H9 (cell line): Measurements from ENCODE around the gene MC1R. TPM values are rescaled to one million over a fixed set of nuclear protein-coding genes. Genes with fewer than 3 reads are reported as not detected.
"Not testable (repeated sequence)": the region's sequence is repeated elsewhere in the genome, so short reads cannot be mapped to it uniquely, and the experiment has no call there.

Experiments used
- DNase-seq: peaks from one replicate; pipeline ENCODE4 v3.0.0-alpha.2; 2017
- H2AFZ ChIP-seq: one replicate; pipeline ENCODE4 v1.6.1; 2013; ENCODE audit warnings: mild to moderate bottlenecking, low read length, control low read depth, moderate library complexity
- H2AK5ac ChIP-seq: 2 replicates; pipeline ENCODE4 v1.6.1; 2013; ENCODE audit warnings: low read length, control low read depth, mixed read lengths; ENCODE audit not compliant: insufficient read length
- H2BK120ac ChIP-seq: one replicate; pipeline ENCODE4 v1.6.1; 2013; ENCODE audit warnings: low read depth, mild to moderate bottlenecking, low read length, control low read depth, inconsistent platforms; ENCODE audit not compliant: poor library complexity, severe bottlenecking
- H2BK12ac ChIP-seq: 2 replicates; pipeline ENCODE4 v1.6.1; 2013; ENCODE audit warnings: low read length, control low read depth, mixed read lengths, low read depth; ENCODE audit not compliant: insufficient read length
- H2BK15ac ChIP-seq: 2 replicates; pipeline ENCODE4 v1.6.1; 2013; ENCODE audit warnings: low read depth, low read length, control low read depth
- H2BK20ac ChIP-seq: one replicate; pipeline ENCODE4 v1.6.1; 2013; ENCODE audit warnings: low read depth, mild to moderate bottlenecking, low read length, control low read depth, inconsistent platforms; ENCODE audit not compliant: poor library complexity, severe bottlenecking
- H2BK5ac ChIP-seq: 2 replicates; pipeline ENCODE4 v1.6.1; 2013; ENCODE audit warnings: low read length, control low read depth, mixed read lengths; ENCODE audit not compliant: insufficient read length
- H3K14ac ChIP-seq: 2 replicates; pipeline ENCODE4 v1.6.1; 2013; ENCODE audit warnings: low read length, control low read depth; ENCODE audit not compliant: insufficient read depth
- H3K18ac ChIP-seq: 2 replicates; pipeline ENCODE4 v1.6.1; 2013; ENCODE audit warnings: low read depth, mild to moderate bottlenecking, mixed read lengths, low read length, control low read depth; ENCODE audit not compliant: insufficient read length
- H3K23ac ChIP-seq: 2 replicates; pipeline ENCODE4 v1.6.1; 2013; ENCODE audit warnings: low read length, control low read depth, mixed read lengths, low read depth; ENCODE audit not compliant: insufficient read length
- H3K23me2 ChIP-seq: 2 replicates; pipeline ENCODE4 v1.6.1; 2013; ENCODE audit warnings: low read depth, mild to moderate bottlenecking, mixed read lengths, low read length, control low read depth; ENCODE audit not compliant: insufficient read length, poor library complexity, severe bottlenecking
- H3K27ac ChIP-seq: 2 replicates; pipeline ENCODE4 v1.5.1; 2013; ENCODE audit warnings: low read length, control low read depth, mixed read lengths, low read depth; ENCODE audit not compliant: insufficient read length
- H3K27me3 ChIP-seq: 2 replicates; pipeline ENCODE4 v1.6.1; 2013; ENCODE audit warnings: low read length, control low read depth, inconsistent platforms; ENCODE audit not compliant: insufficient read depth
- H3K4ac ChIP-seq: 2 replicates; pipeline ENCODE4 v1.6.1; 2013; ENCODE audit warnings: low read depth, mild to moderate bottlenecking, control low read depth, inconsistent platforms, low read length, moderate library complexity
- H3K4me1 ChIP-seq: 2 replicates; pipeline ENCODE4 v1.6.1; 2013; ENCODE audit warnings: low read length, control low read depth, inconsistent platforms; ENCODE audit not compliant: insufficient read depth
- H3K4me2 ChIP-seq: 2 replicates; pipeline ENCODE4 v1.6.1; 2013; ENCODE audit warnings: low read length, control low read depth, mixed read lengths; ENCODE audit not compliant: insufficient read length, insufficient read depth
- H3K56ac ChIP-seq: 2 replicates; pipeline ENCODE4 v1.6.1; 2013; ENCODE audit warnings: low read depth, mild to moderate bottlenecking, mixed read lengths, low read length, control low read depth; ENCODE audit not compliant: insufficient read length
- H3K79me1 ChIP-seq: 2 replicates; pipeline ENCODE4 v1.6.1; 2013; ENCODE audit warnings: low read depth, mild to moderate bottlenecking, moderate library complexity, low read length, control low read depth, inconsistent platforms; ENCODE audit not compliant: insufficient read depth, poor library complexity, severe bottlenecking
- H3K79me2 ChIP-seq: 2 replicates; pipeline ENCODE4 v1.6.1; 2013; ENCODE audit warnings: low read length, control low read depth, inconsistent platforms; ENCODE audit not compliant: insufficient read depth
- H3K9ac ChIP-seq: 2 replicates; pipeline ENCODE4 v1.6.1; 2013; ENCODE audit warnings: low read length, control low read depth, mixed read lengths; ENCODE audit not compliant: insufficient read length; ENCODE audit errors: extremely low read depth
- H3K9me3 ChIP-seq: one replicate; pipeline ENCODE4 v1.6.1; 2013; ENCODE audit warnings: low read depth, low read length, inconsistent platforms; ENCODE audit not compliant: control insufficient read depth
- H3T11ph ChIP-seq: one replicate; pipeline ENCODE4 v1.6.1; 2013; ENCODE audit warnings: mild to moderate bottlenecking, low read length, control low read depth, inconsistent platforms
- H4K20me1 ChIP-seq: one replicate; pipeline ENCODE4 v1.6.1; 2013; ENCODE audit not compliant: control insufficient read depth, insufficient read length, insufficient read depth
- H4K5ac ChIP-seq: 2 replicates; pipeline ENCODE4 v1.6.1; 2013; ENCODE audit warnings: low read depth, mild to moderate bottlenecking, mixed read lengths, low read length, control low read depth; ENCODE audit not compliant: insufficient read length
- H4K8ac ChIP-seq: replicated peaks from 2 replicates; pipeline ENCODE4 v1.6.1; 2013; ENCODE audit warnings: low read length, control low read depth, mixed read lengths, low read depth; ENCODE audit not compliant: insufficient read length
- H4K91ac ChIP-seq: 2 replicates; pipeline ENCODE4 v1.6.1; 2013; ENCODE audit warnings: low read depth, mild to moderate bottlenecking, moderate library complexity, mixed read lengths, low read length, control low read depth; ENCODE audit not compliant: insufficient read length
- H3K27ac Mint-ChIP-seq, 3 experiments: 2 replicates in 2 of 3; 3 replicates in 1 of 3; pipeline ENCODE4 v1.8.0; 2020 to 2021; ENCODE audit warnings: mixed read lengths in 3 of 3, mild to moderate bottlenecking in 1 of 3, moderate library complexity in 1 of 3
- H3K27me3 Mint-ChIP-seq: 2 replicates; pipeline ENCODE4 v1.8.0; 2021; ENCODE audit warnings: low read depth, mild to moderate bottlenecking, moderate library complexity, mixed read lengths
- H3K36me3 Mint-ChIP-seq, 3 experiments: 2 replicates in 2 of 3; 3 replicates in 1 of 3; pipeline ENCODE4 v1.8.0; 2020 to 2021; ENCODE audit warnings: low read depth in 3 of 3, mixed read lengths in 3 of 3; ENCODE audit not compliant: insufficient read depth in 1 of 3
- H3K4me1 Mint-ChIP-seq, 2 experiments: 2 replicates each; pipeline ENCODE4 v1.8.0; 2020; ENCODE audit warnings: mixed read lengths in 2 of 2
- H3K4me3 Mint-ChIP-seq, 2 experiments: 2 replicates in 1 of 2; 3 replicates in 1 of 2; pipeline ENCODE4 v1.8.0; 2020 to 2021; ENCODE audit warnings: mild to moderate bottlenecking in 2 of 2, mixed read lengths in 2 of 2, moderate library complexity in 1 of 2
- H3K9me3 Mint-ChIP-seq, 2 experiments: 2 replicates in 1 of 2; 3 replicates in 1 of 2; pipeline ENCODE4 v1.8.0; 2020; ENCODE audit warnings: mild to moderate bottlenecking in 2 of 2, mixed read lengths in 2 of 2, moderate library complexity in 1 of 2
- WGBS: extraction: QIAGEN DNeasy Blood & Tissue Kit; methylation state at CpG from one replicate; pipeline ENCODE4 v1.1.7; 2013; ENCODE audit warnings: missing lambda C conversion rate, low lambda C conversion rate, mixed read lengths; ENCODE audit not compliant: insufficient read length; ENCODE audit errors: extremely low coverage; 5-methylcytosine and 5-hydroxymethylcytosine counted together
- total RNA-seq: library from RNA; stranded (reverse); gene quantifications from 2 replicates; pipeline ENCODE4 v1.2.1, GENCODE V29; 2021
- TF ChIP-seq, protein P1 (sequence below): fragments of 200-600 bp; sonication (generic); conservative IDR thresholded peaks from 3 replicates; pipeline ENCODE4 v1.8.0; 2021; ENCODE audit warnings: antibody characterized with exemption, mild to moderate bottlenecking

Gene MC1R
- total RNA-seq, 1 experiment from 2014 or later = 4.7 TPM

DNA sequence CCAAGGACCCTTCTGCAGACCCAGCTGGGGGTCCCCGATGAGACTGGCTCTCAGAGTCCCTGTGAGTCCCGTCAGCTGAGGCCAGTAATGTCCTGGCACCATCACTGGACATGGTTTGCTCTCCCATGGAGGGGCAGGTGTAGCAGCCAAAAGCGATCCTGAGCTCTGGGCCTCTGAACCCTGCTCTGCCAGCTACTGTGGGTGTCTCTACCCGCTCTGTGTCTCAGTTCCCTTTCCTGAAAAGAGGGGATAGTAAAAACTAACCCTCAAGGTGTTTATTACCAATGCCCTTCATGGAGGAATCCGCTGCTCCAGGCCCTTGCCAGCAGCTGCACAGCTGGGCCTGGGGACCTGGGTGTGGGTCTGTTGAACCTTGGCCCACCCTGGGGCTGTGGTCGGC, 13.3 kb downstream of the MC1R start:
- Histone ChIP-seq H4K20me1 (no peaks in the 10 kb centered on the region), H2BK5ac (no peak overlapping the region), H3K4ac (no peak overlapping the region), H3T11ph (no peak overlapping the region), H3K27me3 (no peaks in the 10 kb centered on the region), H2BK15ac (no peak overlapping the region), H2AFZ (no peak overlapping the region), H3K14ac (no peak overlapping the region), H3K79me2 (0 out of 2 replicates have a peak, but pooled peaks cover 2% of the 10 kb centered on the region), H2AK5ac (no peak overlapping the region), H3K23ac (no peak overlapping the region), H2BK120ac (no peak overlapping the region), H3K27ac (no peak overlapping the region), H3K4me1 (no peaks in the 10 kb centered on the region), H3K23me2 (no peaks in the 10 kb centered on the region), H3K18ac (no peak overlapping the region), H4K8ac (no peak overlapping the region), H3K79me1 (peaks cover 3% of the 10 kb centered on the region), H2BK12ac (no peak overlapping the region), H4K5ac (no peak overlapping the region), H3K4me2 (no peak overlapping the region), H3K9me3 (no peaks in the 10 kb centered on the region), H2BK20ac (no peak overlapping the region), H3K9ac (no peak overlapping the region), H3K56ac (no peak overlapping the region), H4K91ac (no peak overlapping the region)
- Mint-ChIP-seq H3K36me3 (peaks cover 43 to 64% (median 64%) of the 10 kb centered on the region in 3 experiments), H3K9me3 (no peaks in the 10 kb centered on the region; a peak in 1 of 5 replicates), H3K4me1 (no peaks in the 10 kb centered on the region), H3K4me3 (no peak overlapping the region), H3K27ac (no peak overlapping the region), H3K27me3 (no peaks in the 10 kb centered on the region)
- TF ChIP-seq, protein P1, sequence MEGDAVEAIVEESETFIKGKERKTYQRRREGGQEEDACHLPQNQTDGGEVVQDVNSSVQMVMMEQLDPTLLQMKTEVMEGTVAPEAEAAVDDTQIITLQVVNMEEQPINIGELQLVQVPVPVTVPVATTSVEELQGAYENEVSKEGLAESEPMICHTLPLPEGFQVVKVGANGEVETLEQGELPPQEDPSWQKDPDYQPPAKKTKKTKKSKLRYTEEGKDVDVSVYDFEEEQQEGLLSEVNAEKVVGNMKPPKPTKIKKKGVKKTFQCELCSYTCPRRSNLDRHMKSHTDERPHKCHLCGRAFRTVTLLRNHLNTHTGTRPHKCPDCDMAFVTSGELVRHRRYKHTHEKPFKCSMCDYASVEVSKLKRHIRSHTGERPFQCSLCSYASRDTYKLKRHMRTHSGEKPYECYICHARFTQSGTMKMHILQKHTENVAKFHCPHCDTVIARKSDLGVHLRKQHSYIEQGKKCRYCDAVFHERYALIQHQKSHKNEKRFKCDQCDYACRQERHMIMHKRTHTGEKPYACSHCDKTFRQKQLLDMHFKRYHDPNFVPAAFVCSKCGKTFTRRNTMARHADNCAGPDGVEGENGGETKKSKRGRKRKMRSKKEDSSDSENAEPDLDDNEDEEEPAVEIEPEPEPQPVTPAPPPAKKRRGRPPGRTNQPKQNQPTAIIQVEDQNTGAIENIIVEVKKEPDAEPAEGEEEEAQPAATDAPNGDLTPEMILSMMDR = no peak
- DNase-seq = no peak
- no CpG with 5 or more reads among the region's 6 CpGs for WGBS

DNA sequence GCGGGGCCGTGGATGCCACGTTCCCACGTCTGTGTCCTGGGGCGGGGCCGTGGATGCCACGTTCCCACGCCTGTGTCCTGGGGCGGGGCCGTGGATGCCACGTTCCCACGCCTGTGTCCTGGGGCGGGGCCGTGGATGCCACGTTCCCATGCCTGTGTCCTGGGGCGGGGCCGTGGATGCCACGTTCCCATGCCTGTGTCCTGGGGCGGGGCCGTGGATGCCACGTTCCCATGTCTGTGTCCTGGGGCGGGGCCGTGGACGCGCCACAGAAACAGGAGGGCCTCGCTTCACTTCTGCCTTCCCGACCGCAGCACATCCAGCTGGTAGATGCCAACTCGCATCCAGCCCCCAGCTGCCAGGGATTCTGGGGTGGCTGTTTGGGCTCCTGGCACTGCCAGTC, 15.4 kb downstream of the MC1R start:
- not testable (repeated sequence) for H3K23ac ChIP-seq, H3K4me1 ChIP-seq, H3K4ac ChIP-seq, DNase-seq, H2BK120ac ChIP-seq, H3K9me3 Mint-ChIP-seq, H2BK20ac ChIP-seq, H3K14ac ChIP-seq, H3K23me2 ChIP-seq, H4K5ac ChIP-seq, H3K27ac Mint-ChIP-seq, H2BK5ac ChIP-seq, H3K27me3 Mint-ChIP-seq, H4K20me1 ChIP-seq, H2AK5ac ChIP-seq, H3K27ac ChIP-seq, H2BK15ac ChIP-seq, H3K79me1 ChIP-seq, H2AFZ ChIP-seq, H3K4me1 Mint-ChIP-seq, H3K4me2 ChIP-seq, H3K56ac ChIP-seq, H3K18ac ChIP-seq, H3K27me3 ChIP-seq, H3K79me2 ChIP-seq, H4K91ac ChIP-seq, H3K9ac ChIP-seq, H3T11ph ChIP-seq, H4K8ac ChIP-seq, H2BK12ac ChIP-seq, H3K4me3 Mint-ChIP-seq, H3K9me3 ChIP-seq
- H3K36me3 Mint-ChIP-seq = peaks cover 43 to 61% (median 58%) of the 10 kb centered on the region in 3 experiments
- WGBS = no CpG with 5 or more reads among the region's 29 CpGs
